Activated naive CD4-positive, alpha-beta T cell treated with Interleukin-2 at 50 U/mL for 16 hours (primary cell): ENCODE measurements around the gene MCL1.
"Not testable (repeated sequence)": the region's sequence is repeated elsewhere in the genome, so short reads cannot be mapped to it uniquely, and the experiment has no call there.

Experiments
- DNase-seq: peaks from one replicate; pipeline ENCODE4 v3.0.0-alpha.2; 2020

Gene MCL1

DNA sequence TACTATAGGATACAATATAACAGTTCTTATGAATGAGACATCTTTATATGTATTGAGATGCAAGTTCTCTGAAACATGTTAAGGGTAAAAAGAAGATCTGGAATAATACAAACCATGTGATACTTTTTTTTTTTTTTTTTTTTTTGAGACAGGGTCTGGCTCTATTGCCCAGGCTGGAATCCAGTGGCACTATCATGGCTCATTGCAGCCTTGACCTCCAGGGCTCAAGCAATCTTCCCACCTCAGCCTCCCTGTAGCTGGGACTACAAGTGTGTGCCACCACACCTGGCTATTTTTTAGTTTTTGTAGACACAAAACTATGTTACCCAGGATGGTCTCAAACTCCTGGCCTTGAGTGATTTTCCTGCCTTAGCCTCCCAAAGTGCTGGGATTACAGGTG is 22.1 kb upstream of the MCL1 start:
- DNase-seq: no peak

- not testable (repeated sequence) for DNase-seq
Measured at GRCh38 chr1:150598346-150598745, 18.9 kb upstream of the MCL1 start.

DNA sequence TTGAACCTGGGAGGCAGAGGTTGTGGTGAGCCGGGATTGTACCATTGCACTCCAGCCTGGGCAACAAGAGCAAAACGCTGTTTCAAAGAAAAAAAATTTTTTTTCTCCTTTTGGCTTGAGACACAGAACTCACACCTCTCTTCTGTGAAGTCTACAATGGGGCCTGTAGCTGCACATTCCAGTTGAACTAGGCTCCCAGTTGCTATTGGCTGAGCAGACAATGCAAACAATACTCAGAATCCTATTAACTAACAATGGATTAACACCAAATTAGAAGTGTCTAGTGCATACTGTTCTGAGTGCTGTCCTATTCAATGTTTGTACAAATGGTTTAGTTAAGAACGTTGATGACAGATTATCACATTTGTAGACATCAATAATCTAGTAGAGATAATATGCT is 17.6 kb upstream of the MCL1 start:
- DNase-seq: no peak

DNA sequence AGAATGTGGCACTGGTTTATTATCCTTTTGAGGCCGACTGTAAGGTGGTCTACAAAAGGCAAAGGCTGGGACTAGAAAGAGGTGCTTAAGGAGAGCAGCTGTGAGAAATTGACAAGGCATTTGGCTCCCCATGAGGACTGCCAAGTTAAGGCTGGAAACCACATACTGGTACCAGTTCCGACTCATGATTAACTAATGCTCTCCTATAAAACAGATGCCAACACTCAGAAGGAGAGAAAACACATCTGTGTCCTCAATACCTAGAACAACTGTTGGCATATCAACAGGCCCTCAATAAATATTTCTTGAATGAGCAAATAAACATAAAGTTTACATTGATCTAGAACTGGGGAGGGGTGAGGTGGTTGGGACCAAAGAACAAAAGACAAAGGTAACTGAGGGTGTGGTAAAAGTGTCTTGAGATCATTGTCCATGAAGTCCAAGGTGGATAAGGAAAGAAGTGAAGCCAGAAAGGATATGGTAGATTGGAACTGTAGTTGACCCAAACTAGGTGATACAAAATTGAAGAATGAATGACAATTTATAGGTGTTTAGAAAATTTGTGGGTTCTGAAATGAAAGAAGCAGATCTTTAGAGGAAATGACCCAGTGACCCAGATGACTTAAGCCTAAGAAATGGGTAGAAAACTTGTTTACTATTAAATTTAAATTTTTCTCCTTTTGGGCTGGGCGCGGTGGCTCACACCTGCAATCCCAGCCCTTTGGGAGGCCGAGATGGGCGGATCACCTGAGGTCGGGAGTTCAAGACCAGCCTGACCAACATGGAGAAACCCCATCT is 16.9 kb upstream of the MCL1 start:
- DNase-seq: no peak

- no peak for DNase-seq
Measured at GRCh38 chr1:150582371-150582770, 3.0 kb upstream of the MCL1 start.

DNA sequence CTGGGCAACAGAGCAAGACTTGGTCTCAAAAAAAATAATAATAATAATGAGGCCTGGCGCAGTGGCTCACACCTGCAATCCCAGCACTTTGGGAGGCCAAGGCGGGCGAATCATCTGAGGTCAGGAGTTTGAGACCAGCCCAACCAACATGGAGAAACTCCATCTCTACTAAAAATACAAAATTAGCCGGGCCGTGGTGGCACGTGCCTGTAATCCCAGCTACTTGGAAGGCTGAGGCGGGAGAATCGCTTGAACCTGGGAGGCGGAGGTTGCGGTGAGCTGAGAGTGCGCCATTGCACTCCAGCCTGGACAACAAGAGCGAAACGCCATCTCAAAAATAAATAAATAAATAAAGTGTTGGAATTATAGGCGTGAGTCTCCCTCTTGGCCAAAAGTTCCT is 2.6 kb upstream of the MCL1 start:
- not testable (repeated sequence) for DNase-seq

DNA sequence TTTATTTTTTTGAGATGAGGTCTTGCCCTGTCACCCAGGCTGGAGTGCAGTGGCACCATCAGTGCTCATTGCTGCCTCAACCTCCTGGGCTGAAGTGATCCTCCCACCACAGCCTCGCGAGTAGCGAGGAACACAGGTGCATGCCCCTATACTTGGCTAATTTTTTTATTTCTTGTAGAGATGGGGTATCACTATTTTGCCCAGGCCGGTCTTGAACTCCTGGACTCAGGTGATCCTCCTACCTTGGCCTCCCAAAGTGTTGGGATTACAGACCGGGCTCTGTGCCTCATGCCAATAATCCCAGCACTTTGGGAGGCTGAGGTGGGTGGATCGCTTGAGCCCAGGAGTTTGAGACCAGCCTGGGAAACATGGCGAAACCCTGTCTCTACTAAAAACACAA is 2.0 kb upstream of the MCL1 start:
- not testable (repeated sequence) for DNase-seq

DNA sequence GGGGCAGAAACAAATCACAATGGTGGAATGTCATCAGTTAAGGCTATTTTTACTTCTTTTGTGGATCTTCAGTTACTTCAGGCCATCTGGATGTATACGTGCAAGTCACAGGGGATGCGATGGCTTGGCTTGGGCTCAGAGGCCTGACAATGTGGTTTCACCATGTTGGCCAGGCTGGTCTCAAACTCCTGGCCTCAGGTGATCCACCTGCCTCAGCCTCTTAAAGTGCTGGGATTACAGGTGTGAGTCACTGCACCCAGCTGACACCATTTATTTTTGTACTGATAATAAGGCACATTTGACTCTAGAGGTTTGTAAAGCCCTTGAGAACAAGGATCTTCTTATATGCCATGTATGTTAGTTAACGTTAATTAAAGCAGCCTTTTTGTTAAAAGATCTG is 1.6 kb upstream of the MCL1 start:
- not testable (repeated sequence) for DNase-seq

- no peak for DNase-seq
Measured at GRCh38 chr1:150579945-150580642, 684 bp upstream of the MCL1 start.

DNA sequence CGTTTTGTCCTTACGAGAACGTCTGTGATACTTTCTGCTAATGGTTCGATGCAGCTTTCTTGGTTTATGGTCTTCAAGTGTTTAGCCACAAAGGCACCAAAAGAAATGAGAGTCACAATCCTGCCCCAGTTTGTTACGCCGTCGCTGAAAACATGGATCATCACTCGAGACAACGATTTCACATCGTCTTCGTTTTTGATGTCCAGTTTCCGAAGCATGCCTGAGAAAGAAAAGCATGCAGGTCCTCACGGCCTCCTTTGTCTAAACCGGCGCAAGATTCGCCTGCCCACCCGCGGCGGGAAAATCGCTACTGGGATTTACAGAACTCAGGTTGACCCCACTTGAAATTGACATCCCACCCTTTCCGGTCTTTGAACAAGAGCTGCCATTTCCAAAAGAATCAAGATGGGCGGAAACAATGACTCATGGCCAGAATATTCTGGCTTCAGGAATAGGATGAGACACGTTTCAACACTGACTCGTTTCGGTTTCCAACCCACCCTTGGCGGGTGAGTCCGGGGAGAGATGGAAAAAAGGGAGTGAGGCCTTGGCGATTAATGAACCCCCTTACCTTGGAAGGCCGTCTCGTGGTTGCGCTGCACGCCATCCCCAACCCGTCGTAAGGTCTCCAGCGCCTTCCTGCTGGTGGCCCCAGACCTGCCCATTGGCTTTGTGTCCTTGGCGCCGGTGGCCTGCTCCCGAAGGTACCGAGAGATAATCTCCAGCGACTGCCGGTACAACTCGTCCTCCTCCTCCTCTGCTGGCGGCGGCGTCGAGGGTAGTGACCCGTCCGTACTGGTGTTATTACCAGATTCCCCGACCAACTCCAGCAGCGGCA is 919 bp downstream of the MCL1 start:
- peak; percentile 61 for DNase-seq

GRCh38 chr1:150577557-150578271 is 1.7 kb downstream of the MCL1 start:
- no peak for DNase-seq

DNA sequence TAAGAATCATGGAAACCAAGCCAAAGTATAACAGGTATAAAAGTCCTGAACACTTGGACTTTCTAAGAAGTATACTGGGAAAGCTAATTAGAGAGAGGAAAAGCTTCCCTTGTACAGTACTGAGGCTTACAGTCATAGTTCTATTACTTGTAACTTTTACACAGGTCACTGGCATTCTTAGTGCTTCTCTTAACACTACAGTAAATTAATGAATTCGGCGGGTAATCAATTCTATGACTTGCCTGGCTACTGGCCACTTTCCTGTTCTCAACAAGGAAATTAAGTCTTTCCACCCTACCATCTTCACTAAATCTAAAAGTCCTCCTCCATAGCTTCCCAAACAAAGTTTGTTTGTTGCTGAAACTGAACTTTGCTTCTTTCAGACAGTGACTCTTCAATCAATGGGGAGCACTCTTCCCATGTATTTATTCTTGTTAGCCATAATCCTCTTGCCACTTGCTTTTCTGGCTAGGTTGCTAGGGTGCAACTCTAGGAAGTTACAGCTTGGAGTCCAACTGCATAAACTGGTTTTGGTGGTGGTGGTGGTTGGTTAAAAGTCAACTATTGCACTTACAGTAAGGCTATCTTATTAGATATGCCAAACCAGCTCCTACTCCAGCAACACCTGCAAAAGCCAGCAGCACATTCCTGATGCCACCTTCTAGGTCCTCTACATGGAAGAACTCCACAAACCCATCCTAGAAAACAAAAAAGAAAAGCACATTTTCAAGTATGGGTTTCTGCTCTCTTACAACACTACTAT is 2.4 kb downstream of the MCL1 start:
- DNase-seq: no peak

- no peak for DNase-seq
Measured at GRCh38 chr1:150576367-150576711, 3.1 kb downstream of the MCL1 start.

DNA sequence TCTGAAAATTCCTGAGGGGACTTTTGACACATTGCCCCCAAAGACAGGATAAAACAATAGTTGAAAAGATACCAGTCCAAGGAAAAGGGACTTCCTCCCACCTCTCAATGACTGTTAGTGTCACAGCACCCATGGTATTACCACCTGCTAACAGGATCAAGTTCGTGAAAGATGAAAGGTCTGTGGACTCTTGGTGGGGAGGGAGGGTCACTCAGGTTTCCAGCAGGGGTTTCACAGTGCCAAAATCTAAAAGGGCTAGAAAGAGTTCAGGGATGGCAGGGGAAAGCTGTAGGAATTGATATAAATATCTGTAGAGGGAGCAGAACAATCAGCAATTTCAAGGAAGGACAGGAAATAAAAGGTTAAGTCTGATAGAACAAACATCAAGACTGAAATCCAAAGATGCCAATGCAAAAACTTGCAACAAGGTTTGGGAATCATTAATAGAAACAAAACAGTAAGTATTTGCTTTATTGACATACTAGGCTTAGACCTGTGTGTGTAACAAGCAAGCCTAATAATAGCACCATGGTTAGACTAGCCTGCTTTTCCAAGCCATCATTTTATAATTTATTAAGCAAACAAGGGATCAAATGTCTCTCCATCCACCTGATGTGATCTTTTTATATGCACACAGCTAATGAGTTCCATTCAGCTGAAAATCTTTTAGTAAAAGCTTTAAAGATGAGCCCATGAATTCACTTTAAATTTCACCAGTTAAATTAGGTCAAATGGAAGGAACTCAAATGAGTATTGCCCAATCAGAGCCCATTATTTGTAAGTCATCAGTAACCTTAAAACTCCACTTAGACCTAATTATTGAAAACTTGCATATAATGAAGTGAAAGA is 3.7 kb downstream of the MCL1 start:
- no peak for DNase-seq

- no peak for DNase-seq
Measured at GRCh38 chr1:150575072-150575489, 4.3 kb downstream of the MCL1 start.

DNA sequence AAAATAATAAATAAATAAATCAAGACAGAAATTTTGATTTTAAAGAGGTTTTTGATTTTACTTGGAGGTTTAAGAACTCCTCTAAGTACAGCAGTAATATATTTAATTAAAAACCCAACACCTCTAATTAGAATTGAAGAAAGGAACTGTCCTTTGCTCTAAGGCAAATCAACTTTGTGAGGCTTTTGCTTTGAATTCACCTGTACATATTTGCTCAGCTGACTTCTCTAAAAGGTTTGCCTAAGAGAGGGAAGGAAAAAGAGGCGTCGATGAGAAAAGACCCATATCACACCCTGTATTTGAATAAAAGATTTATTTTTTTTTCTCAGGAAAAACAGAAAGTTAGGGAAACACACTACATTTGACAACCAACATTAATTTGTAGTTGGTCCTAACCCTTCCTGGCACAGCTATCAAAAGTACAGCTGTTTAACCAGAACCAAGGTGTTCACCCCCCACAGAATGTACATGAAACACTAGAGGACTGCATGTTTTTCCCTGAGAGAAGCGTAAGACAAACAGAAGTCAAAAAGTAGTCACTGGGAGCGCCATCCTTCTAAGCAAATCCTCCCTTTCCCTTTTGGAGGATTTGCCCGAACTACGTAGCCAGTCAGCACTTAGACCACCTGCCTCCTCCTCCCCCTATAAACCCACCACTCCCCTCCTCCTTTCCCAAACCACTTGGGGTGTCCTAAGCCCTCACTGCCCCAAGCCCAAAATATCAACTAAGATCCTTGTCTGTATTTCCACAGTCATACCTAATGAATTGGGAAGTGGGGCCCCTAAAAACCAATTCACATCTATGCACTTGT is 4.9 kb downstream of the MCL1 start:
- no peak for DNase-seq

DNA sequence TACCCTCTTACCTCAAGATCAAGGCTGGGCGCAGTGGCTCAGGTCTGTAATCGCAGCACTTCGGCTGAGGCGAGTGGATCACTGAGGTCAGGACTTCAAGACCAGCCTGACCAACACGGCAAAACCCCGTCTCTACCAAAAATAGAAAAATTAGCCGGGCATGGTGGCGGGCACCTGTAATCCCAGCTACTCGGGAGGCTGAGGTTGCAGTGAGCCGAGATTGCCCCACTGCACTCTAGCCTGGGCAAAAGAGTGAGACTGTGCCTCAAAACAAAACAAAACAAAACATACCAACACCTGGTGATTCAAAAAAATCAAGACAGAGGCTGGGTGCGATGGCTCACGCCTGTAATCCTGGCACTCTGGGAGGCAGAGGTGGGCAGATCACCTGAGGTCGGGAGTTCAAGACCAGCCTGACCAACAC is 5.8 kb downstream of the MCL1 start:
- peak; percentile 32 for DNase-seq

DNA sequence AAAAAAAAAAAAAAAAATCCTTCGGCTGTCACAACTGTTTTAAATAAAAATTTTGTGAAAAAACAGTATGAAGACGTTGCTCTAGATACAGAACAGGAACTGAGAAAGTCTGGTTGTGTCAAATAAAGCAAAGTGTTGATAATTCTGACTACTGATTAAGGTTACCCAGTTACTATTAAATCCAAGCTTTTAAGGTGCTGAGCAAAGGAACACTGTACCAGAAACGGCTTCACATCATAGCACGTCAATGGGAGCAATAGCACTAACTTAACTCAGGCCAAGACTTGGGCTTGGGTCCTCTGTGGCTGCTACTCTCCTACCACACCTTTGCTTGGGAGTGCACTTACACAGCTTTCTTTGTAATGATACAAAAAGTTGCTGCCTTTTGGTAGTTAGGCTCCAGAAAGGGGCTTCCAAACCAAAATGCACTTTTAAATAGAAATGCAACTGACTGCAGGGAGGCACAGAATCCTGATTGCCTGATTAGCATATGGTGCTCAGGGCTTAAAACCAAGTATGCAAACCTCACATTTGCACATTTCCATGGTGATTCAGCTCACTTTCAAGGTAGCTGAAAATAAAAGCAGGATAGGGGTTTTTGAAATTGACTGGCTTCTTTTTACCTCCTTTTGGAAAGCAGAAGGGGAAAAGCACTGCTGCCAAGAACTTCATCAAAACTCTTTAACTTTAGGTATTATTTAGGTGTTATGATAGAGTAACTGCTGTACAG is 6.3 kb downstream of the MCL1 start:
- DNase-seq: no peak

DNA sequence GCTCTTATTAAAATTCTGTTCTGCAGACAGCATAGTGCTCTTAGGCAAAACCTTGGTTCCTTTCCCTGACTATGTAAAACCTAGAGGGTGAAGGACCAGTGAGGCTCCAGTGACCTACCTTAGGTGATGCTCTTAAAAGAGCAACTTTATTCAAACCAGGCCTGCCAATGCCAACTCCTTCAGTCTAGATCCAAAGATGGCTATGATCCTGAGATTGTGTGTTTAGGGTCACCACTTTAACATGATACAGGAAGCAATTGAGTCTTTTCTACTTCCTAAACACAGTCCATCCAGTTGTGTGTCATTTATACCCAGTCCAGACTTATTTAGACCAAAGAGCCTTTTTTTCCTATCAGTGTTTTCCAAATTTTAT is 10.8 kb downstream of the MCL1 start:
- DNase-seq: no peak
